ENCODE measurements around the gene HMGB3.

GRCh38 chrX:150933945-150934350 is 49.2 kb upstream of the HMGB3 start:
- TF ChIP-seq CTCF (IDR thresholded peaks at IDR 0.05; ENCODE audit: borderline replicate concordance, extremely low read depth, low read length, poor library complexity, severe bottlenecking) (no peak), EZH2 (IDR thresholded peaks at IDR 0.05; ENCODE audit: borderline replicate concordance, low read depth, low read length, severe bottlenecking) (no peak)

All from DND-41 (cell line).